CD4-positive, alpha-beta T cell treated with Interleukin-4 for 4 hours (primary cell): ENCODE measurements around the gene CD47.

Experiments used
- DNase-seq: peaks from one replicate; pipeline ENCODE4 v3.0.0-alpha.2; 2020

Gene CD47

DNA sequence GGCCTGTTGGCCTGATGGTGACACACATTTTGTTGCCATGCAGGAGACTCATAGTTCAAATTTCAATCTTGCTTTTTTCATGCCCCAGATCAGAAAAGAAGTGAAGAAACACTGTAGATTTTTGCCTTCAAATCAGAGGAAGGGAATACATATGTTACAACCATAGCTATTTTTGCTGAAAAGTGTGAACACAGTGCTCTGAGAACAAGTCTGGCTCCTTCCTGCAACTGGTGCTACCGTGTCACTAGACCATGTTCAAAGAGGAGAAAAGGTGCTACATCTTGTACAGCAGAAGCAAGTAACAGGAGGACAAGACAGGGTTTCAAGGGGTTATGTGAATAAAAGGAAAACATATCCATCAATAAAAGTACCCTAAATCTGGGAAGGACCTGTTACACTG, 44.6 kb downstream of the CD47 start:
- DNase-seq: no peak

DNA sequence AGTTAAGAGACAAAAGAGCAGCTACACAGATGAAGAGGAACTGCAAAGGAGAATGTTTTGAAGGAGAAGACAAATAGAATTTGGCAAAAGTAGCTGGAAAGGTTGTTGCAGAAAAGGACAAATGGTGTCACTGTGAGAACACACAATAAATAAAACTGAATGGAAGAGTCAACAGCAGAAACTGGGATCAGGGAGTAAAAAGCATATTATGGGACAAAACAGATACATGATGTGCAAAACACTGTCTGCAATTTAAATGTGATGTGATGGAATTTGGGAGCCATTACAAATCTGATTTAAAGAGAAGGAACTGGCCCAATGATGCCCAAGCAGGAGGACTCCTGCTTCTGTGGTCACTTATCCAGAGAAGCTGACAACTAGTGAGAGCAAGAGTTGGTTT, 46.1 kb downstream of the CD47 start:
- DNase-seq: no peak

DNA sequence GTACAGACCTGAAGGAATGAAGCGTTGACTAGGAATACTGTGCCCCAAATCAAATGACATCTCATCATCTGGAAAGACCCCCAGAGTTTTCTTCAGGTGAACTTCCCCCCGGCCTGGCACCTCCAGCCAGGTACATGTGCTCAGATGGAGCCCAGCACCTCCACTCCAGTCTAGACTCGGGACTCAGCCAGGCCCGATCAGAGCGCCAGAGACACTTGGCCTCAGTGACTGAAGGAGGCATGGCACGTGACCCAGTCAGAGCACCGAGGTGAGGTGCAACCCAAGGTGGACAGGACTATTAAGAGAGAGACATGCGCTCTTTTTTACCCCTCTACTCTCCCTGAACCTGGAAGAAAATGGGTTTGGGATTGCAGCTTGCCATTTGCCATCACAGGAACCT, 48.5 kb downstream of the CD47 start:
- no peak for DNase-seq

DNA sequence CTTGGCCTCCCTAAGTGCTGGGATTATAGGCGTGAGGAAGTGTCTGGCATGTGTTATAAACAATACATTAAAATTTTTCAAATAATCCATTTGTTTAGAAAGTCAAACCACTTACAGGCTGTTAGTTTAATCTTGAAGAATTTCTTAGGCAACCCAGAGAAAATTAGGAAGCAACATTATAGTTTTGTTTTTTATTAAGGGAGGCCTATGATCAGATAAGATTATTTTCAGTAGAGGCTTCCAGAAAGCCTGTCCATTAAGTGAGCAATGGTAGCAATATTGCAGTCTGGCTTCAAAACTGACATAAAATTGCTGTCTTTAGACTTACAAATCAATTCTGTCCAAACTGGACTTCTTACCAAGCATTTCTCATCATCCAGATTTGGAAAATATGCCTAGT, 49.6 kb downstream of the CD47 start:
- DNase-seq: no peak

DNA sequence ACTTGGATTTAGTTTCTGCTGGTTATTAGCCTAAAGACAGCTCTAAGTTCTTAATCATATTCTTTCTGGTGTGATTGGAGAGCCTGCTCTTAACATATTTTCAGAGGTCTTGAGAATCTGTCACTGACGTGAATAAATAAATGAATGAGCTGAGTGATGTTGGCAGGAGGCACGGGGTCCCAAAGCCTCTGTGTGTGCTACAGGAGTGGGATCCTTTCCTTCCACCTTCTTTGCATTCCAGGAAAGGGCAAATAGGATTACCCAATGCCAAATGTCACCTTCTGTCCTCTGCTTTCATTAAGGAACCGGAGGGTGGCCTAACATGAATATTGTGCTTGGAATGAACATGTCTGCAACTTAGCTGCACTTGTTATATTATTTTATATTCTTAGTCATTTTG, 53.1 kb downstream of the CD47 start:
- no peak for DNase-seq

DNA sequence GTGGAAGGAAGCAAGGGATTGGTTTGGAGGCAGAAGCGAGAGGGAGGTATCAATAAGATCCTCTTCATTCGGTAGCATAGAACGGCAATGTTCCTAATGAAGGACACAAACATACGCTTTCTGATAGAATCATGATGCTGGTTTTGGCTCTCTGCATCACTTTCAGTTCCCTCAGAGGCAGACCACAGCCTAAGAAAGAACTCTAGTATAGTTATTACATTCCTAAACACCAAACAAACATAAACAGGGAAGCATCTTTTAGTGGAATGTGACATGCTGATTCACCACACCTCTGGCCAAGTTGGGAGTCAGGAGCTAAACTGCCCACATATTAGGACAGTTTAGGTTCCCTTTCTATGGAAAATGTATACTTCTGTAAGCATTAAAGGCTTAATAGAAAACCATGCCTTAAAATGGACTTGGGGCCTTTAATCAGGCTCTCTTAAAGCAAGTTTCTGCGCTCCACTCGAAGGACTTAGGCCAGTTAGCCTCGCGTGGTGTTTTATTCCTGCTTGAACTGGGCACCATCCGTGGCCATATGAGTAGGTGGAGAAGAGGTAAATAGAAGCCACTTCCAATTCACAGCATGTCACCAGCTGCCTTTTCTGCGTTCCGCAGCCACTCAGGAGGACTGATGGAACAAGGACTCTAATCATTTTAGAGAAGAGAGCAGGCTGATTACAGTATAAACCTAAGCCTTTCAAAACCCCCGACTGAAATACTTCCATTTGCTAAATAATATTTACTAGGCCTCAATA, 53.7 kb downstream of the CD47 start:
- DNase-seq: no peak

DNA sequence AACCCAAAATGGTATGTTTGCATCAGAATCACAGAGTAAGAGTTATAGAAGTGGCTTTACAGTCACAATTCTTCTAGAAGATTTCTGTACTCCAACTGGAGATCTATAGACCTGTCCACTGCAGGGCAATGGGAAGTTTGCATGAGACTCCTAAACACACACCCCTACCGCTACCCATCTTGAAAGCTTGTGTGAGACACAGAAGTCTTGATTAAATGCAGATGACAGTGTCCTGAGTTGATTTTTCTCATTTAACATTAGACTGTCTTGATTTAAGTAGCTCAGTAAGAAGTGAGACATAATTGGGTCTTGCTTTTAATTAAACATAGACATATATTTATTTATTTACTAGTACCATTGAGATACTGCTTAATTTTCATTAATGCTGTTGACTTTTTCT, 54.4 kb downstream of the CD47 start:
- DNase-seq: no peak

DNA sequence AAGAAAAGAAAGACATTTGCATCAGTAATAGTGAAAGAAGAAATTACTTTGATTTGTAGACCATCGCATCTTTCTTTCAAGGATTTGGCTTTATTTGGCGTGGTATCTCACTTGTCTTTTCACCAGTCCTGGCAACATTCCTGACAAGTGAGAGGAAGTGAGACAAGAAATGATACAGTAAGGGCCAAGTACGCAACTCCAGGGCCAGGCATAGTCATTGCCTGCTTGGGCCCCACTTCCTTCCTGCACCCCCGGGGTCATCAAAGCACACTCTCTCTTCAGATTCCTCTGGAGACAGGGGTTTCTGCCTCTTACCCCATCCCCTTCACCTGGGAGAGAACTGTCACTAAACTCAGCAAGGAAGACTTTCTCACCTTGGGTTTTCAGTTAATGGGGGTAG, 55.1 kb downstream of the CD47 start:
- no peak for DNase-seq

DNA sequence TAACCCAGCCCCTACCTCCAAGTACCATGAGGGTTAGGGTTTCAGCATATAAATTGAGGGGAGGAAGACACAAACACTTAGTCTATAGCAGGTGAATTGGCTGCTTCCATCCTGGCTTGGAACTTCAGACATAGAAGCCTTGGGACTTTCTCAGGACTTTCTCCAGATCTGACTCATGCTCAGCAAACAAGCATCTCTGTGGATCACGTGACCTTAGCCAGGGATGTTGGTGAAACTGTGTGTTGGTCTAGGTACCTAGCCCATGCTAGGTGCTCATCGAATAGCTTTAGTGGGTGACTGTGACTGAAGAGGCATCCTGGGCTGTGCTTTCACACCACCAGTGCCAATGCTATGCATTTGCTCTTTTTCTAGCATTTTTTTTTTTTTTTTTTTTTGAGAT, 58.9 kb downstream of the CD47 start:
- DNase-seq: no peak

DNA sequence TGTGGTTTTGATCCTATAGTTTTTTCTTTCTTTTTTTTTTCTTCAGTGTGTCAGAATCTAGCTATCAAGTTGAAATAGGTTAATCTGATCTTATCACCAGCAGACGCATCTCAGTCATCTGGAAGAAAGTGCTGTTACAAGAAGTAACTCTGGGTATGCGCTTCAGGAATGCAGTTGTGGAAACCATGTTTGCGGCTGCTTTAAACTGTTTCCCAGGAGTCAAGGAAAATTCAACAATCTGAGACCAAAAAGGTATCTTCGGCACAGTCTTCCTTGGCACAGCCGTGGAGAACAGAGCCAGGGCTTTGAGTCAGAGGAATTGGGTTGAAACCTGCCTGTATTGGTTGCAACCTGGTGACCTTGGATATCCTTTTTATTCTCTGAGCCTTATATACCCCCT, 59.9 kb downstream of the CD47 start:
- no peak for DNase-seq

DNA sequence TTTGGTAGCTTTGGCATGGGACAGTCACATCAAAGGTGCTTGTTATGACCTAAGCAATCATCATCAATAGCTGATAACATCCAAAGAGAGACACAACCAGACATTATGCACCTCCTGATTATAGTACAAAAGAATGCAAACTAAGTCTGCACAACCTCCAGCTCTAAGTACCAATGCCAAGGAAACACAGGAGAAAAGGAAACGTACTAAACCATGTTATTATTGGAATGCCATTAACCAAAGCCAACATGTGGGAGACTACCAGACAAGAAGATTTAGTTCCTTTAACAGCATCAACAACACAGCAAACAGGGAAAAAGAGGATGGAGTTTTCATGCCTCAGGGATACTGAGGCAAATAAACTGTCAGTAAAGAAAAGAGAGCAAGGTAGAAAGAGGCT, 61.4 kb downstream of the CD47 start:
- no peak for DNase-seq

DNA sequence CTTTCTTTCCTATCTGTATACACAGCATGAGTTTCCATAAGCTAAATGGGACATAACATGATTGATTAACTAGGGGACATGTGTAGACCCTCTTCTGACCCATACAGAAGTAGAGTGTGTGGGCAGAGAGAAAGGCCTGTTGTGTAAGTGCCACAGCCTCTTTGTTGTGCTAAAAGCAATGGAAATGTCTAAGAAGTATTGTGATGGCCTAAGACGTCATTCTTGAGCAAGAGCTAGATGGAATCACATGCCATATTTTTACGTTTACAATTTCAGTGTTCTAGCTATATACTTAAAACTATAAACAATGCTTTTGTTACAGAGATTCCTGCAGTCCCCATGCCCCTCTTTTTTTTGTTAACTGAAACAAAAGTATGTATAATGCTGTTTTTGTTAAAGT, 61.9 kb downstream of the CD47 start:
- DNase-seq: no peak

DNA sequence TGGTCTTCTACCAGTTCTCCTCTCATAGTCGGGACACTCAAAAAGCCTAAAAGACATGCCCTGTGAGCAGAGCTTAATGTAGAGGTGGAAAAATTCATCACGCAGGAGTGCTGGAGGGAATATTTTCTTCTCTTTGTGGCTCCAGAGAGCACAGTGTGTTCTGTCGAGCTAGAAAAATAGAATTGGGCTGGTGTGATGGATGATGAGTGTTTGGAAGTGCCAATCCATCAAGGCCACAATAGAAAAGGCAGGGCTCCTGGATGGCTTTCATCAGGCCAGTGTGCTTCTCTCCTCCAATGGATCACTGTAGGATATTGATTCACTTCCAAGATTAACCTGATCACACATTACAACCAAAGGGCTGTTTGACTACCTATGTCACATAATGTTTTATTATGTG, 65.7 kb downstream of the CD47 start:
- no peak for DNase-seq

DNA sequence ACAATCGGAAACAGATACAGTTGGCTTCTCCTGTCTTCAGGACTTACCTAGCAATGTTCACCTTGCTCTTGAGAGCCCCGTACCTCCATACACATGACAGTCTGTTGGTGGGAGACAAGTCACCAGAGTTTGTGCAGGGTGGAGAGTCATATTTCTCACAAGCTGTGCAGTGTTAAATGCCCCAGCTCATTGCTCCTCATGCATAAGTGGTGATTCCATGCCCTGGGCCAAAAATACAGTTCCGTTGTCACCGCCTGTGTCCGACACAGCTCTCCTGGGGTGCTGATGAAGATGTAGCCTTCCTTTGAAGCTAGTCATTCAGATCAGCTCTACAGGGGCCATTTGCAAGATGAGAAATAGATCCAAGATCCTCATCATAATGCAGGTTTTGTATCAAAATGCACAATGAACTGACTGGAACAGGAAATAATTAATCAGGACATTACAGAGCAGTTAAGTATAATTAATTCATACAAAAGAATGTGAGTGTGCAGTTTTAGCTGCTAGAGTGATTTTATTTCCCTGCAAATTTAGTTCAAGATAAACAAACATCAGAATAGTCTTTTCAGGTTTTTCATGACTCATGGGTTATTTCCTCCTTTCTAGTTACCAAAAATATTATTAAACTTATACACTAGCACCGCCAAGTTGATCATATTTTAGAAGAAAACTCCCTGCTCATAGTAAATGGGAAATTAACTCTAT, 66.5 kb downstream of the CD47 start:
- no peak for DNase-seq

DNA sequence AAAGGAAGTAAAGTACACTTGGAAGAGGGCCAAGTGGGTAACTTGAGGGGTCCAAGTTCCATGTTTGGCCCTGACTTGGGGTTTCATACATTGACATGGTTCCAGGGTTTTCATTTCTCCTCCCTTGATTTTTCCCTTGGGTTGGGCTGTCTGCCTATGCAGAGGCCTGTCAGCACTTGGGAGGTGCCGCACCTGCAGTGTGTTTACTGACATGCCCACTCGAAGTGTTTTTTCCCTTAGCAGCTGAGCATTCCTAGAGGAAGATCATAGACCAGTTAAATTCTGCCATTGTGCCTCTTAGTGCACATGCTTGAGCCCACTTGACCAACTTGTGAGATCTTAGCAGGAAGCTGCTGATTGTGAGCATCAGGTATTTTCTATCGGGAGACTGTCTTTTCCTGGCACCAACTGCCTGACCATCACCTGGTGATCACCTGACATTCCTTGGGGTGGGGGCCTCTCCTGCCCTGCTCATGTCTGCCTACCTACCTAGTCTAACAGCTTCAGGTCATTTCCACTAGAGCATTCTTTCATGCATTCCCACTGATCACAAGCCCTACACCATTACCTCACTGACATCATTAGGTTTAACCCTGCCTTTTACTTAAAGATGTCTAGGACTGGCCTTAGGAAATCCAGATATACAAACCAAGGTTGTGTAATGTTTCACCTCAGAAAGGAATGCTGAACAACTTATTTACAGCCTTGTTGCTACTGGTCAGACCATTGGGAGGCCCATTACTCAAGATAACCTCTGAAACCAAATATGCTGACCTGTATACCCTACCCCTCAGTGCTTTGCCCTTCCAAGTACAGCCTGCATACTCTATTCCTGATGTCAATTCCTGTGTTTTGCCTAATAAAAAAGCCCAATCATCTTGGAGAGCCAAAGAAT, 68.3 kb downstream of the CD47 start:
- DNase-seq: no peak

DNA sequence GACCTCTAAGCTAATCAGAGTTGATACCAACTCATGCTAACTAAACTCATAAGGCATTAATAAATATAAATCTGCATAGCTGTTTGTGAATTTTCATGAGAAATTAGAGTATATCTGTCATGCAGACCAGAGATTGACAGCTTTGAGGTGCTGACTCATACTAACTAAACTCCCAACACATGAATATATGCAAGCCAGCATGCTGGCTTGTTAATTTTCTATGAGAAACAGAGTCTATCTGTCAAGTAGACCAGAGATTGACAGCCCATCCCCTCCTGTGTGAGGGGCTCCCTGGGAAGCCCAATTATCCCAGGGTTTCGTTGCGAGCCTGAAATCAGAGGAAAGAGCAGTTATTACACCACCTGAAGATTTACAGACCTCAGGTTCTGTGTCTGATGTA, 69.3 kb downstream of the CD47 start:
- DNase-seq: no peak

DNA sequence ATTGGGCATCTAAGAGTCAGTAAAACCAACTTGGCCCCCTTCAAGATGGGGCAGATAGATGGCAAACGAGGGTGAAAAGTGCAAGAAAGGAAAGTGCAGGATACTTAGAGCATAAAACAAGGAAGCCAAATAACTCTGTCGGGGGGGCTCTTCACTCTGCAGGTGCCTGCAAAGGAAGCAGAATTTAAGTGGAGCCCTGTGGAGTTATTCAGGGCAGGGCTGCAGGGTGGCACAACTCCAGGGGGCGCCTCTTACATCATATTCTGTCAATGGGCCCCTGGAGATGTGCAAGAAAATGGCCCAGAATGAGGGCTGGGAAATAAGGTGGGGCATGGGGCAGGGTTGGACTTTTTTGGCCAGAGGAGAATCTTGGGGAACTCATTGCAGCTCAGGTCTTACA, 69.7 kb downstream of the CD47 start:
- DNase-seq: no peak

DNA sequence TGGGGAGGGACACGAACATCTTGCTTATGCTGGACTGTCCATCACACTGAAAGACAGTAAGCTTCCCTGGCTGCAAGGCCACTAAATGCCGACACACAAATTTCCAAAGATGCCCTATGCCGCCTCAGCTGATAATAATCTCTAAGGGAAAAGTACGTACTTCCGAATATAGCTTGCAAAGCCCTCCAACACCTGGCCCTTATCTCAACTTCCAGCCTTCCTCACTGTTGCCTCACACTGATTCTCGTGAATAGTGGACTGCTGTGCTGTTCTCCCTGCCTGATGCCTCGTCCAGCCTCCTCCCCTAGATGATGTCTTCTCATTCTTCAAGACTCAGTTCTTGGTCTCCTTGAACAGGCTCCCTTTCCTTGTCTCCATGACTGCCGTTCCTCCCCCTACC, 72.3 kb downstream of the CD47 start:
- DNase-seq: no peak

DNA sequence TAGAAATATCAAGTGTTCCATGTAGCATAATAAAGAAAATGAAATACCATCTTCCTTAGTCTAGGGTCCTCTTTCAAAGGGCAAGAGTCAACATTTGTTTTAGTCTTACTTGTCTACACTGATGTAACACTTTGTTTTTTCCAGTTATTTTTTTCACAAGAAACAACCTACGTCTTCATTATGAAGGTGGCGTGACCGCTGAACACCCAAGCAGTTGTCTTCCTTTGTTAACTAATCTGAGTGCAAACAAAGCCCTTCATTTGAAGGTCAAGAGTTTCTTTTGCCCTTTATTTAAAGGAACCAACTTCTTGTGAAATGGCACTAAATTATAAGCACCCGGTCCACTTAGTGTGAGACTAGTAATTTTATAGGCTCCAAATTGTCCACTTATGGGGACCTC, 73.2 kb downstream of the CD47 start:
- no peak for DNase-seq

DNA sequence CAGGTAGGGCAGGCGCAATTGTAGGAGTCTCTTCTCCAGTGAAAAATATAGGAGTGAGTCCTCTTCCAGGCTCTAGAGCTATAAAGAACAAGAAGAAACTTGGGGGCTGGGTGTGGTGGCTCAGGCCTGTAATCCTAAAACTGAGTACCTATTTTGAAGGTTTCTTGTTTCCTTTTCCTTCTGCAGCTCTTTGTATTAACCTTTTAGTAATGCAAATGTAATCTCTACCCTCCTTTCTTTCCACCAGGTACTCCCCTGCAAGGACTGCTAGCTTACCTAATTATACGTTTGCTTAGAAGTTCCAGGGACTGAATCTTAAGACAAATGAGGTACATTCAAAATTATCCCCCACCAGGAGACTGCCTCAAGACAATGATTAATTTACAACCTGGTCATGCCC, 75.9 kb downstream of the CD47 start:
- DNase-seq: no peak

DNA sequence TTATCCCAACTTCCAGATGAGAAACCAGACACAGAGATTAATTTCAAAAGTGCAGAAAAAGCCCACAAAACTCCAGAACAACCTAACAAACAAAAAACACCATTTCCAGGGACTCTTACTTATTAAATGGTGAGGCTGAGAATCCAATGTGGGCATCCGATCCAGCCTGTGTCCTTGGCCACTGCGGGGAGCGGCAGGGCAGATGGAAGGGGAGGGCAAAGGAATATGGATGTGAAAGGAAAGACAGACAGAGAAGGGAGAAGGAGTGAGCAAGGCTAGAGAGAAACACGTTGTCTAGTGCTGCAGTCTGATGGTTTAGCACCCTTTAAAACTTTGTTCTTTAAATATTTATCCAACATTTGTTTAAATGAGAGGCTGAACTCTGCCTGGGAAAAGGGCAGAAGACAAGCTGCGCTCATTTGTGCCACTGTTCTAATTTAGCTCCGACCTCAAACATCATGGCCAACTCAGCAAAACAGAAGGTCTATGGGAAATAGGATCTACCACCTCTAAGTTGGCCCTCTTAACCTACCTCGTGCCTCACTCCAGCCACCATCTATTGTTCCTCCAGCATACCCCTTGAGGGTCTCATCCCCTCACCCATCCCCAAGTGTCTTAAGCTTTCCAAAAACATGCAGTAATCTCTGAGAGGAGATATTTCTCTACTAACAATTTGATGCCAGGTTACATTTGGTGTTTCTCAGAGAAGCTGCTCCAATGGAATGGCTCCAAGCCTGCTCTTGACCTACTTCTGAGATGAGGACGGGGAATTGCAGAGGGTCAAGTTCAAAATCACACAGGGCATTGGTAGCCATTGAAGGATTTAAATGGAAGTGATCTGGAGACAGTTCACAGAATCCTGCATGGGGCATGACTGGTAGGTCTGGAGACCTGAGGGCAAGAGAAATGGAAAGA, 77.4 kb downstream of the CD47 start:
- DNase-seq: no peak

DNA sequence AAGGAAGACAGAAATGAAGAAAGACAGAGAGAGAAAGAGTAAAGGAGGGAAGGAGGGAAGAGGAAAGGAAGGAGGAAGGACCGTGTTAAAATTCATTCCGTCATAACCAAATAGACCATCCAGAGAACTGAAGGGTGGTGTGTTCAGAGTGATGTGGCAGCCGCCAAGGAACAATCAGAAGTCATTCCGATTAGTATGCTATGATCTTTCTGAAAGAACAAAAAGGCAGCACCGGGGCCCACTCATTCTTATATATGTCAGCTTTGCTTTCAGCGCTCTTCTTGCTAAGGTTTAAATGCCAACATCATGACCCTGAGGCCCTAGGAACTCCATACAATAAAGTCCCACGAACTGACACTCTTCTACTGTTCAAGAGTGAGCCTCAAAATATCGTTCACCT, 78.5 kb downstream of the CD47 start:
- DNase-seq: no peak

DNA sequence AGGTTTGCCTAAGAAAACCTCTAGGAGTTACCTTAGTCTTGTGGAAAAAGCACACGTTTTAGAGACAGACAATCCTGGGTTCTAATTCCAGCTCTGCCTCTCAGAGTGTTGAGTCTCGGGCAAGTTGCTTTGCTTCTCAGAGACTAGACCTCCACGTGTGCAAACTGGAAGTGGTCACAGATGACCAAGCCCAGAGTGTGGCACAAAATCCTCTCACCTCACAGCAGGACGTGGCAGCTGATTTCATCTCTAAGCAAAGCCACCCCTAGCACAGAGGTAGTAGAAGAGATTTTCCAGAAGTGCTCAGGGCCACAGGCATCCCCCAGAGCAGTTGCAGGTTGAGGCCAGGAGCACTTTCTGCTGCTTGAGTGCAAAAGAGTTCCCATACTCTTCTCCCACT, 79.2 kb downstream of the CD47 start:
- no peak for DNase-seq
